ENCODE data around the gene CTNNBL1. TPM values are rescaled to one million over a fixed set of nuclear protein-coding genes. Genes with fewer than 3 reads are reported as not detected.
A peak's percentile ranks its signal among the peaks of the same experiment; 100 is the strongest.

The CTNNBL1 gene
- polyA plus RNA-seq, 1 of the 3 experiments (the other 2 are of a cell fraction): 29.5 TPM

- no peak for DNase-seq
- Histone ChIP-seq H3K9ac (no peak overlapping the region), H3K4me3 (ENCODE audit: low read depth in 2 of 2, low read length in 1 of 2) (no peak overlapping the region), H3K4me1 (ENCODE audit: control insufficient read depth in 1 of 2, insufficient read depth in 2 of 2, low read depth in 1 of 2, low read length in 1 of 2) (peaks cover 0 to 42% of the 10 kb centered on the region in 2 experiments; a peak in 2 of 4 replicates), H3K79me2 (ENCODE audit: insufficient read depth) (no peaks in the 10 kb centered on the region), H3F3A (replicated peaks; ENCODE audit: insufficient read depth) (no peaks in the 10 kb centered on the region), H3K4me2 (no peak overlapping the region), H3K9me2 (no peaks in the 10 kb centered on the region), H3K9me3 (no peaks in the 10 kb centered on the region), H2AFZ (ENCODE audit: low read depth) (no peak overlapping the region), H3K36me3 (replicated peaks in 1 of 2; ENCODE audit: control insufficient read depth in 1 of 2, insufficient read depth in 2 of 2, low read length in 1 of 2) (no peaks in the 10 kb centered on the region), H3K27me3 (ENCODE audit: insufficient read depth) (no peaks in the 10 kb centered on the region), H4K20me1 (ENCODE audit: insufficient read depth) (no peaks in the 10 kb centered on the region), H3K27ac (ENCODE audit: low read depth in 2 of 2, low read length in 1 of 2) (no peak overlapping the region)
- ChIA-PET POLR2A (interaction anchor here (0.8 kb wide), 1 partner anchor 111 kb away, joined by 3 read pairs; no protein-coding TSS in a partner anchor), CTCF (interaction anchor here (1.3 to 3.5 kb wide), 6 partner anchors 14 to 315 kb away, joined by 3 to 30 read pairs (median 6); partner anchors contain the start of gene VSTM2L)
- WGBS (ENCODE audit: low lambda C conversion rate): 100% methylated on average over 1 of the region's 1 CpG
- TF ChIP-seq EZH2phosphoT487 (IDR thresholded peaks at IDR 0.05; ENCODE audit: borderline replicate concordance, low read depth) (no peak), IRF3 (IDR thresholded peaks at IDR 0.05; ENCODE audit: low read depth, low read length) (no peak), YY1 (IDR thresholded peaks at IDR 0.05; ENCODE audit: low read depth) (no peak), GABPA (IDR thresholded peaks at IDR 0.05; ENCODE audit: low read depth) (no peak), RCOR1 (IDR thresholded peaks at IDR 0.05; ENCODE audit: low read length) (no peak), ZBTB33 (IDR thresholded peaks at IDR 0.05; ENCODE audit: borderline replicate concordance, low read depth) (no peak), NFIC (IDR thresholded peaks at IDR 0.05; ENCODE audit: borderline replicate concordance) (no peak), TCF12 (IDR thresholded peaks at IDR 0.05) (no peak), FOXM1 (IDR thresholded peaks at IDR 0.05; ENCODE audit: low read depth) (no peak)
Observed at GRCh38 chr20:37879843-37880242, 186.0 kb downstream of the CTNNBL1 start.

DNA sequence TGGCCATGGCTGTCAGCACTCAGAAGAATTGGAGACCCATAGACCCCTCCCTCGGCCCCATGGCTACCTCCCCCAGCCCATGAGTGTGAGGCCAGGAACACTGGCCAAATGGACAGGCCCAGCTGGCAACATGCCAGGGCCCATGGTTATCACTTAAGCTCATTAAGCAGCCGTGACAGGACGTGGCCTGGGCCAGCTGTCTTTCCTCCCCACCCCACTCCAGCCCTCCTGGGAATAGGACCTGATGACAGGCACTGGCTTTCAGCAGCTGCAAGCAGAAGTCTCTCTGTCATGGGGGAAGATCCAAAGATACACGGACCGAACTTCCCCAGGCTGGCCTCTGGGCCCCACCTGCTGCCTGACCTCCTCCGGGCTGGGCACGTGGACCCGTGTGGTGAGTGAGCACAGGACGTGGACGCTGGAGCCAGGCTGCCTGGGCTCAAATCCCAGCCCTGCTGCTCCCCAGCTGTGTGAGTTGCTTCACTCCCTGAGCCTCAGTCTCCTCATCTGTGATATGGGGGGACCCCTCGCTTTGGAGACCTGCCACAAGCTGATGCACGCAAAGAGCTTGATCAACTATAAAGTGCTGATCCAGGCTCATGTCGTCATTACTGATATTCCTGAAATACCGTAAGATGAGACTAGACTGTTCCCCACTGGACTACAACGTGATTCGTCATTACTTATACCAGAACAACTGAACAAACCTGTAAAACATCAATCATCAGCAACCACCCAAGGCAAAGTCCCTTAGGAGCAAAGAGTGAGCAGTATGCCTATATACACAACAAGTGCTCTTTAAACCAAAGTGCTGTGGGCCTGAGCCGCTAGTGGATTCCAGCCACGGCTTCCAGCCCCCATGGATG, 187.1 kb downstream of the CTNNBL1 start:
- 51% methylated on average over 10 of the region's 18 CpGs for WGBS (ENCODE audit: low lambda C conversion rate)

More for the DNA sequence above, 187.1 kb downstream of the CTNNBL1 start:
- Histone ChIP-seq H3K9me3 (no peaks in the 10 kb centered on the region), H3K9ac (no peak overlapping the region), H3K27ac (ENCODE audit: low read depth in 2 of 2, low read length in 1 of 2) (peak overlapping the region in 1 of 2 experiments; percentile 77; a peak in 2 of 4 replicates), H2AFZ (ENCODE audit: low read depth) (no peak overlapping the region), H3K79me2 (ENCODE audit: insufficient read depth) (no peaks in the 10 kb centered on the region), H3K4me2 (no peak overlapping the region), H3K27me3 (ENCODE audit: insufficient read depth) (no peaks in the 10 kb centered on the region), H3K9me2 (no peaks in the 10 kb centered on the region), H4K20me1 (ENCODE audit: insufficient read depth) (no peaks in the 10 kb centered on the region), H3K4me1 (ENCODE audit: control insufficient read depth in 1 of 2, insufficient read depth in 2 of 2, low read depth in 1 of 2, low read length in 1 of 2) (peaks cover 0 to 42% of the 10 kb centered on the region in 2 experiments; a peak in 2 of 4 replicates), H3K4me3 (ENCODE audit: low read depth in 2 of 2, low read length in 1 of 2) (no peak overlapping the region), H3K36me3 (replicated peaks in 1 of 2; ENCODE audit: control insufficient read depth in 1 of 2, insufficient read depth in 2 of 2, low read length in 1 of 2) (no peaks in the 10 kb centered on the region), H3F3A (replicated peaks; ENCODE audit: insufficient read depth) (no peaks in the 10 kb centered on the region)
- ChIA-PET POLR2A (interaction anchor here (0.6 to 0.8 kb wide), 3 partner anchors 17 to 169 kb away, joined by 3 read pairs; no protein-coding TSS in a partner anchor), CTCF (interaction anchor here (0.8 to 4.3 kb wide), 8 partner anchors 13 to 316 kb away, joined by 3 to 30 read pairs (median 4); partner anchors contain the start of gene VSTM2L)
- TF ChIP-seq RCOR1 (IDR thresholded peaks at IDR 0.05; ENCODE audit: low read length) (peak; percentile 97), RAD21 (IDR thresholded peaks at IDR 0.05; ENCODE audit: low read length) (peak; percentile 37), EP300 (IDR thresholded peaks at IDR 0.05; ENCODE audit: borderline replicate concordance in 1 of 2, low read depth in 1 of 2, low read length in 1 of 2) (peak in 1 of 2 experiments; percentile 95; a peak in 2 of 4 replicates), NFIC (IDR thresholded peaks at IDR 0.05; ENCODE audit: borderline replicate concordance) (peak; percentile 74), RXRA (IDR thresholded peaks at IDR 0.05; ENCODE audit: borderline replicate concordance, low read depth) (no peak), MXI1 (IDR thresholded peaks at IDR 0.05; ENCODE audit: low read depth, low read length) (peak; percentile 92), PBX3 (IDR thresholded peaks at IDR 0.05) (peak; percentile 27; the same call in 1 of the 2 replicates), GATA2 (CRISPR knock-in tag; IDR thresholded peaks at IDR 0.05) (peak; percentile 99), CHD2 (IDR thresholded peaks at IDR 0.05; ENCODE audit: low read length, partially characterized antibody) (peak; percentile 93), POLR2AphosphoS5 (IDR thresholded peaks at IDR 0.05; ENCODE audit: low read depth, low read length) (no peak), FOXJ3 (CRISPR knock-in tag; IDR thresholded peaks at IDR 0.05) (peak; percentile 98), TCF12 (IDR thresholded peaks at IDR 0.05) (peak; percentile 65), YY1 (IDR thresholded peaks at IDR 0.05; ENCODE audit: low read depth) (no peak)
- TF ChIP-seq, protein P1, sequence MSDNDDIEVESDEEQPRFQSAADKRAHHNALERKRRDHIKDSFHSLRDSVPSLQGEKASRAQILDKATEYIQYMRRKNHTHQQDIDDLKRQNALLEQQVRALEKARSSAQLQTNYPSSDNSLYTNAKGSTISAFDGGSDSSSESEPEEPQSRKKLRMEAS (IDR thresholded peaks at IDR 0.05; ENCODE audit: low read depth): no peak
- DNase-seq: peak; percentile 96

All from SK-N-SH (cell line).